WERI-Rb-1 (cell line): ENCODE measurements around the gene ADAT2.

Experiments used
- DNase-seq: peaks from one replicate; pipeline ENCODE4 v3.0.0-alpha.2; 2020
- H3K27ac ChIP-seq: fragments of 250-450 bp; sonication (Bioruptor Pico); 2 replicates; pipeline ENCODE4 v1.5.1; 2020; ENCODE audit warnings: mild to moderate bottlenecking, moderate library complexity
- H3K27me3 ChIP-seq: fragments of 250-450 bp; sonication (Bioruptor Pico); 2 replicates; pipeline ENCODE4 v1.5.1; 2021; ENCODE audit warnings: mild to moderate bottlenecking, low read depth, moderate library complexity; ENCODE audit not compliant: insufficient read depth, severe bottlenecking
- H3K36me3 ChIP-seq: fragments of 250-450 bp; sonication (Bioruptor Pico); 2 replicates; pipeline ENCODE4 v1.5.1; 2020; ENCODE audit warnings: mild to moderate bottlenecking, moderate library complexity
- H3K4me3 ChIP-seq: 2 replicates; pipeline ENCODE4 v1.5.1; 2011; ENCODE audit warnings: low read depth, mild to moderate bottlenecking, control low read depth, low read length
- H3K9me3 ChIP-seq: fragments of 250-450 bp; sonication (Bioruptor Pico); 2 replicates; pipeline ENCODE4 v1.5.1; 2021; ENCODE audit warnings: mild to moderate bottlenecking, moderate library complexity; ENCODE audit not compliant: severe bottlenecking
- CTCF ChIP-seq: IDR thresholded peaks from 2 replicates; pipeline ENCODE4 v1.5.1; 2011; ENCODE audit warnings: low read depth, mild to moderate bottlenecking, control low read depth, inconsistent platforms, low read length

The ADAT2 gene

GRCh38 chr6:143431226-143431625, 19.3 kb downstream of the ADAT2 start:
- no peak overlapping the region for H3K4me3 ChIP-seq
- no peak for DNase-seq

GRCh38 chr6:143429970-143430369, 20.5 kb downstream of the ADAT2 start:
- TF ChIP-seq CTCF = no peak
- Histone ChIP-seq H3K27me3 (no peaks in the 10 kb centered on the region), H3K9me3 (no peaks in the 10 kb centered on the region), H3K27ac (no peak overlapping the region), H3K36me3 (no peaks in the 10 kb centered on the region; the same call in 1 of the 2 replicates), H3K4me3 (no peak overlapping the region)
- DNase-seq = no peak

More at GRCh38 chr6:143431226-143431625, 19.3 kb downstream of the ADAT2 start:
- H3K27ac ChIP-seq = no peak overlapping the region
- H3K9me3 ChIP-seq = no peaks in the 10 kb centered on the region
- H3K36me3 ChIP-seq = no peaks in the 10 kb centered on the region; the same call in 1 of the 2 replicates
- no peak for TF ChIP-seq CTCF
- no peaks in the 10 kb centered on the region for H3K27me3 ChIP-seq

- TF ChIP-seq CTCF = peak; percentile 94
- no peaks in the 10 kb centered on the region for H3K27me3 ChIP-seq
- H3K4me3 ChIP-seq = no peak overlapping the region
- no peak overlapping the region for H3K27ac ChIP-seq
- H3K36me3 ChIP-seq = no peaks in the 10 kb centered on the region
- peak; percentile 75 for DNase-seq
- no peaks in the 10 kb centered on the region for H3K9me3 ChIP-seq
Measured at GRCh38 chr6:143427109-143427817, 23.2 kb downstream of the ADAT2 start.

- no peak for DNase-seq
- Histone ChIP-seq H3K9me3 (no peaks in the 10 kb centered on the region), H3K4me3 (no peak overlapping the region), H3K36me3 (no peaks in the 10 kb centered on the region), H3K27me3 (no peaks in the 10 kb centered on the region), H3K27ac (no peak overlapping the region)
- TF ChIP-seq CTCF = no peak
Measured at GRCh38 chr6:143426026-143426425, 24.5 kb downstream of the ADAT2 start.

GRCh38 chr6:143419526-143419925, 31.0 kb downstream of the ADAT2 start:
- peak; percentile 74 for DNase-seq
- TF ChIP-seq CTCF = no peak
- Histone ChIP-seq H3K9me3 (no peaks in the 10 kb centered on the region), H3K27me3 (no peaks in the 10 kb centered on the region), H3K27ac (no peak overlapping the region), H3K4me3 (no peak overlapping the region), H3K36me3 (no peaks in the 10 kb centered on the region)

- H3K4me3 ChIP-seq = no peak overlapping the region
- no peaks in the 10 kb centered on the region for H3K36me3 ChIP-seq
- no peak overlapping the region for H3K27ac ChIP-seq
- no peak for DNase-seq
- no peaks in the 10 kb centered on the region for H3K27me3 ChIP-seq
- no peak for TF ChIP-seq CTCF
- H3K9me3 ChIP-seq = no peaks in the 10 kb centered on the region
Measured at GRCh38 chr6:143414769-143415168, 35.7 kb downstream of the ADAT2 start.
